ENCODE data around the gene ROR1. TPM values are rescaled to one million over a fixed set of nuclear protein-coding genes. Genes with fewer than 3 reads are reported as not detected.

Gene ROR1
- total and polyA plus RNA-seq, 2 donors (not counting 3 experiments of a cell fraction or from before 2014, with no cell fraction given) = 2.6 to 3.5 TPM

DNA sequence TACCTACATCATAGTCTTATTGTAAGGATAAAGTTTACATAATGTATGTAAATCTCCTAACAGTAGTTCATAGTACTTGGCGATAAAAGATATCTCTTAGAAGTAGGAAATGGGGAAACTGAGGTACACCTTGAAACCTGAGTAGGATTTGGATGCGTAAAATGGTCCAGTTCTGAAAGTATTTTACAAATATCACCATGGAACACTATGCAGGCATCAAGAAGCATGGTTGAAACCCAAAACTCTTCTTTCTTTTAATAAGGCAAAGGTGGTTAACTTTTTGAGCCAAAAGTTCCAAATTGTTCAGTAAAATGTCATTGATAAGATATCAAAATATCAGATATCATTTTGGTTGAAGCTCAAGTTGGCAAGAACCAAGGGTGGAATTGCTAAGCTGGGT, 46.0 kb downstream of the ROR1 start:
- H2AFZ ChIP-seq (ENCODE audit: low read depth, low read length) = no peak overlapping the region
- H4K20me1 ChIP-seq (replicated peaks; ENCODE audit: control insufficient read depth, extremely low read depth, insufficient read depth, low read length) = no peaks in the 10 kb centered on the region
- no peaks in the 10 kb centered on the region for H3K36me3 ChIP-seq (ENCODE audit: control insufficient read depth in 2 of 2, extremely low read depth in 1 of 2, insufficient read depth in 2 of 2, low read length in 2 of 2)
- no peaks in the 10 kb centered on the region for H3K4me1 ChIP-seq (ENCODE audit: control insufficient read depth, extremely low read depth, insufficient read depth, low read length)
- no peak overlapping the region for H3K4me2 ChIP-seq (ENCODE audit: insufficient read depth, low read length)
- CTCF ChIA-PET = interaction anchor here (1.5 kb wide), 1 partner anchor 128 kb away, joined by 4 read pairs; no protein-coding TSS in a partner anchor
- H3K27me3 ChIP-seq (ENCODE audit: control insufficient read depth in 2 of 2, insufficient read depth in 2 of 2, low read length in 2 of 2) = no peaks in the 10 kb centered on the region
- dilution Hi-C loops (cut with MboI; ENCODE audit: extremely low pct_ligation_motif_present, low sequenced_read_pairs) = no loop called here
- BruUV-seq (replicated peaks) = no TSS peak
- no peak for DNase-seq (ENCODE audit: low read depth, low spot score)
- H3K79me2 ChIP-seq (ENCODE audit: control insufficient read depth, insufficient read depth, low read length) = no peaks in the 10 kb centered on the region
- no peaks in the 10 kb centered on the region for H3K9me1 ChIP-seq (replicated peaks; ENCODE audit: control insufficient read depth, extremely low read depth, insufficient read depth, low read length)
- intact Hi-C loops (cut with micrococcal nuclease) = no loop called here
- H3K9ac ChIP-seq (replicated peaks; ENCODE audit: extremely low read depth, insufficient read depth, low read length) = no peak overlapping the region
- POLR2A ChIA-PET = interaction anchor here (0.6 kb wide), 1 partner anchor 36 kb away, joined by 4 read pairs; no protein-coding TSS in a partner anchor
- no peak for FAIRE-seq
- TF ChIP-seq EZH2 (IDR thresholded peaks at IDR 0.05; ENCODE audit: borderline replicate concordance, low read depth, low read length, severe bottlenecking) = no peak
- TF ChIP-seq POLR2A (IDR thresholded peaks at IDR 0.05; ENCODE audit: low read depth, low read length) = no peak
- TF ChIP-seq MYC (IDR thresholded peaks at IDR 0.05; ENCODE audit: low read depth, low read length) = no peak
- TF ChIP-seq JUN (IDR thresholded peaks at IDR 0.05; ENCODE audit: borderline replicate concordance, insufficient read depth, insufficient read length, low read depth) = no peak
- no peak overlapping the region for H3K4me3 ChIP-seq (replicated peaks in 1 of 3; ENCODE audit: insufficient read depth in 1 of 3, low read depth in 1 of 3, low read length in 3 of 3)
- no peak overlapping the region for H3K27ac ChIP-seq (ENCODE audit: insufficient read depth, low read depth, low read length)
- no peaks in the 10 kb centered on the region for H3K9me3 ChIP-seq (replicated peaks; ENCODE audit: control insufficient read depth, insufficient read depth, low read length)

DNA sequence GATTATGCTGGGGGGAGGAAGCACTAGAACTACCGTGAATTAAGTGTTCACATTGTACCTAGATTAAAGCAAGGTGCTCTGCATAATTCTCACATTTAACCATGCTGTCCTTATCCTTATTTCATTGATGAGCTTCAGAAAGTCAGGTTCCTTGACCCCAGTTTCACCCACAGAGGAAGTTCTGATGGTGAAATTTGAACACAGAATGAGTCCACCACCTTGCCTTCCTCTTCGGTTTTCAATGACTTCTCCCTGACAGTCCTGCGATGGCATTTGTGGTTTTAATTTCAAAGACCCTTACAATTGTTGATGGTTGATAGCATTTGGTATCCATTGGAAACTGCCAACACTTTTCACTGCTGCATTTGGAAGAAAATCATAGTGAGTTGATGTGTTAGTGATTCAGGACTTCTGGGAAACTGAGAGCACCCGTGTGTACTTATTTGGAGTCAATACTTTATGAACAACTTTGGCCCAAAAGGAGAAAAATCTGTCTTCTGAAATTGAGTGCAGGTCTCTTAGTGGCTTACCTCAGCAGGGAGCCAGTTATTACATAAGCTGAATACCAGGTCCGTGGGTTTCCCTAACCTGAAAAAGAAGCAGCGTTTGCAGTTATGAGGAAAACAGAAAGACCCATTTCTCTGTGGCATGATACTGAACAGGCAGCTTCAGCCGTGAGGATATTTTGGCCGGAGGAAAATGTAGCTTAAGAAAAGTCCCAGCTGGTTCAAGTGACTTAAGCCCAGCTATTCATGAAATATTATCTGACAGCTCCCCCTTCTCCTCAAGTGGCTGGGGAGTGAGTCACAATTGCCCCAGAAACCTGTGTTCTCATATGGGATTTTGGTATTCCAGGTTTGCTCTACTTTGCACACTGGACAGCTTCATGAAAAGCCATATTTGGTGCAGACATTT, 47.5 kb downstream of the ROR1 start:
- no peak for TF ChIP-seq GATA2 (IDR thresholded peaks at IDR 0.05; ENCODE audit: insufficient read depth, insufficient read length, low read depth, low read length)
- Histone ChIP-seq H3K36me3 (ENCODE audit: control insufficient read depth in 2 of 2, extremely low read depth in 1 of 2, insufficient read depth in 2 of 2, low read length in 2 of 2) (no peaks in the 10 kb centered on the region), H3K9me1 (replicated peaks; ENCODE audit: control insufficient read depth, extremely low read depth, insufficient read depth, low read length) (no peaks in the 10 kb centered on the region), H3K4me3 (replicated peaks in 1 of 3; ENCODE audit: insufficient read depth in 1 of 3, low read depth in 1 of 3, low read length in 3 of 3) (no peak overlapping the region), H3K27ac (ENCODE audit: insufficient read depth, low read depth, low read length) (no peak overlapping the region), H3K4me2 (ENCODE audit: insufficient read depth, low read length) (no peak overlapping the region), H3K4me1 (ENCODE audit: control insufficient read depth, extremely low read depth, insufficient read depth, low read length) (no peaks in the 10 kb centered on the region), H3K27me3 (ENCODE audit: control insufficient read depth in 2 of 2, insufficient read depth in 2 of 2, low read length in 2 of 2) (no peaks in the 10 kb centered on the region), H3K9me3 (replicated peaks; ENCODE audit: control insufficient read depth, insufficient read depth, low read length) (no peaks in the 10 kb centered on the region), H2AFZ (ENCODE audit: low read depth, low read length) (no peak overlapping the region), H3K79me2 (ENCODE audit: control insufficient read depth, insufficient read depth, low read length) (no peaks in the 10 kb centered on the region), H4K20me1 (replicated peaks; ENCODE audit: control insufficient read depth, extremely low read depth, insufficient read depth, low read length) (no peaks in the 10 kb centered on the region), H3K9ac (replicated peaks; ENCODE audit: extremely low read depth, insufficient read depth, low read length) (no peak overlapping the region)
- ChIA-PET CTCF (interaction anchor here (0.8 to 1.8 kb wide), 5 partner anchors 10 to 129 kb away, joined by 3 to 8 read pairs (median 4); partner anchors contain the start of gene ROR1), POLR2A (no interaction called here)
- DNase-seq (ENCODE audit: low read depth, low spot score) (no peak), FAIRE-seq (no peak)
- intact Hi-C loops (cut with micrococcal nuclease) (no loop called here), dilution Hi-C loops (cut with MboI; ENCODE audit: extremely low pct_ligation_motif_present, low sequenced_read_pairs) (no loop called here)
- BruUV-seq (replicated peaks) = no TSS peak

Measured in endothelial cell of umbilical vein (primary cell).